ENCODE measurements around the gene EOMES.

DNA sequence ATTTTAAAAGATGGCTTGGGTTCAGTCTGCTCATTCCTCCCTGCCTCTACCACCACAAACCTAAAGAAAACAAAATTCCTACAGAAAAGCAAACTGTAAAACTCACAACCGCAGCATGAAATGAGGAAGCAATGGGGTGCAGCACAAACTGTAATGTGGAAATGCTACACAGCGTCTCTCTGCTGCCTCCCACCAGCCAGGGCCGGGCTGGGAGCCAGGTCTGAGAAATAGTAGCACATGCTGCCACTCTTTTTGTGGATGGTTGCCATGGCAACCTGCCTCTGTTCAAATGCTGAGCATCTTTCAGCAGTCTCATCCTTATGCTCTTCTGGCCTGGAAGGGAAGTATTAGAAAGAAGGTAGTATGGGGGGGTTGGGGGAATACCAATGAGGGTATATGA lies 55.4 kb downstream of the EOMES start:
- TF ChIP-seq, protein P1, sequence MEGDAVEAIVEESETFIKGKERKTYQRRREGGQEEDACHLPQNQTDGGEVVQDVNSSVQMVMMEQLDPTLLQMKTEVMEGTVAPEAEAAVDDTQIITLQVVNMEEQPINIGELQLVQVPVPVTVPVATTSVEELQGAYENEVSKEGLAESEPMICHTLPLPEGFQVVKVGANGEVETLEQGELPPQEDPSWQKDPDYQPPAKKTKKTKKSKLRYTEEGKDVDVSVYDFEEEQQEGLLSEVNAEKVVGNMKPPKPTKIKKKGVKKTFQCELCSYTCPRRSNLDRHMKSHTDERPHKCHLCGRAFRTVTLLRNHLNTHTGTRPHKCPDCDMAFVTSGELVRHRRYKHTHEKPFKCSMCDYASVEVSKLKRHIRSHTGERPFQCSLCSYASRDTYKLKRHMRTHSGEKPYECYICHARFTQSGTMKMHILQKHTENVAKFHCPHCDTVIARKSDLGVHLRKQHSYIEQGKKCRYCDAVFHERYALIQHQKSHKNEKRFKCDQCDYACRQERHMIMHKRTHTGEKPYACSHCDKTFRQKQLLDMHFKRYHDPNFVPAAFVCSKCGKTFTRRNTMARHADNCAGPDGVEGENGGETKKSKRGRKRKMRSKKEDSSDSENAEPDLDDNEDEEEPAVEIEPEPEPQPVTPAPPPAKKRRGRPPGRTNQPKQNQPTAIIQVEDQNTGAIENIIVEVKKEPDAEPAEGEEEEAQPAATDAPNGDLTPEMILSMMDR (conservative IDR thresholded peaks at IDR 0.05 in 1 of 2, IDR thresholded peaks at IDR 0.05 in 1 of 2; ENCODE audit: low read depth in 1 of 2, low read length in 2 of 2): peak in 1 of 2 donors; percentile 14
- no peak for TF ChIP-seq EZH2 (IDR thresholded peaks at IDR 0.05; ENCODE audit: low read length, missing control alignments)

Measured in fibroblast of lung (primary cell).